H9 (cell line): ENCODE results near the gene KAZN. TPM values are rescaled to one million over a fixed set of nuclear protein-coding genes. Genes with fewer than 3 reads are reported as not detected.

Experiments used
- DNase-seq: peaks from one replicate; pipeline ENCODE4 v3.0.0-alpha.2; 2017
- H2AFZ ChIP-seq: one replicate; pipeline ENCODE4 v1.6.1; 2013; ENCODE audit warnings: mild to moderate bottlenecking, low read length, control low read depth, moderate library complexity
- H2AK5ac ChIP-seq: 2 replicates; pipeline ENCODE4 v1.6.1; 2013; ENCODE audit warnings: low read length, control low read depth, mixed read lengths; ENCODE audit not compliant: insufficient read length
- H2BK120ac ChIP-seq: one replicate; pipeline ENCODE4 v1.6.1; 2013; ENCODE audit warnings: low read depth, mild to moderate bottlenecking, low read length, control low read depth, inconsistent platforms; ENCODE audit not compliant: poor library complexity, severe bottlenecking
- H2BK12ac ChIP-seq: 2 replicates; pipeline ENCODE4 v1.6.1; 2013; ENCODE audit warnings: low read length, control low read depth, mixed read lengths, low read depth; ENCODE audit not compliant: insufficient read length
- H2BK15ac ChIP-seq: 2 replicates; pipeline ENCODE4 v1.6.1; 2013; ENCODE audit warnings: low read depth, low read length, control low read depth
- H2BK20ac ChIP-seq: one replicate; pipeline ENCODE4 v1.6.1; 2013; ENCODE audit warnings: low read depth, mild to moderate bottlenecking, low read length, control low read depth, inconsistent platforms; ENCODE audit not compliant: poor library complexity, severe bottlenecking
- H2BK5ac ChIP-seq: 2 replicates; pipeline ENCODE4 v1.6.1; 2013; ENCODE audit warnings: low read length, control low read depth, mixed read lengths; ENCODE audit not compliant: insufficient read length
- H3K14ac ChIP-seq: 2 replicates; pipeline ENCODE4 v1.6.1; 2013; ENCODE audit warnings: low read length, control low read depth; ENCODE audit not compliant: insufficient read depth
- H3K18ac ChIP-seq: 2 replicates; pipeline ENCODE4 v1.6.1; 2013; ENCODE audit warnings: low read depth, mild to moderate bottlenecking, mixed read lengths, low read length, control low read depth; ENCODE audit not compliant: insufficient read length
- H3K23ac ChIP-seq: 2 replicates; pipeline ENCODE4 v1.6.1; 2013; ENCODE audit warnings: low read length, control low read depth, mixed read lengths, low read depth; ENCODE audit not compliant: insufficient read length
- H3K23me2 ChIP-seq: 2 replicates; pipeline ENCODE4 v1.6.1; 2013; ENCODE audit warnings: low read depth, mild to moderate bottlenecking, mixed read lengths, low read length, control low read depth; ENCODE audit not compliant: insufficient read length, poor library complexity, severe bottlenecking
- H3K27ac ChIP-seq: 2 replicates; pipeline ENCODE4 v1.5.1; 2013; ENCODE audit warnings: low read length, control low read depth, mixed read lengths, low read depth; ENCODE audit not compliant: insufficient read length
- H3K27me3 ChIP-seq: 2 replicates; pipeline ENCODE4 v1.6.1; 2013; ENCODE audit warnings: low read length, control low read depth, inconsistent platforms; ENCODE audit not compliant: insufficient read depth
- H3K4ac ChIP-seq: 2 replicates; pipeline ENCODE4 v1.6.1; 2013; ENCODE audit warnings: low read depth, mild to moderate bottlenecking, control low read depth, inconsistent platforms, low read length, moderate library complexity
- H3K4me1 ChIP-seq: 2 replicates; pipeline ENCODE4 v1.6.1; 2013; ENCODE audit warnings: low read length, control low read depth, inconsistent platforms; ENCODE audit not compliant: insufficient read depth
- H3K4me2 ChIP-seq: 2 replicates; pipeline ENCODE4 v1.6.1; 2013; ENCODE audit warnings: low read length, control low read depth, mixed read lengths; ENCODE audit not compliant: insufficient read length, insufficient read depth
- H3K56ac ChIP-seq: 2 replicates; pipeline ENCODE4 v1.6.1; 2013; ENCODE audit warnings: low read depth, mild to moderate bottlenecking, mixed read lengths, low read length, control low read depth; ENCODE audit not compliant: insufficient read length
- H3K79me1 ChIP-seq: 2 replicates; pipeline ENCODE4 v1.6.1; 2013; ENCODE audit warnings: low read depth, mild to moderate bottlenecking, moderate library complexity, low read length, control low read depth, inconsistent platforms; ENCODE audit not compliant: insufficient read depth, poor library complexity, severe bottlenecking
- H3K79me2 ChIP-seq: 2 replicates; pipeline ENCODE4 v1.6.1; 2013; ENCODE audit warnings: low read length, control low read depth, inconsistent platforms; ENCODE audit not compliant: insufficient read depth
- H3K9ac ChIP-seq: 2 replicates; pipeline ENCODE4 v1.6.1; 2013; ENCODE audit warnings: low read length, control low read depth, mixed read lengths; ENCODE audit not compliant: insufficient read length; ENCODE audit errors: extremely low read depth
- H3K9me3 ChIP-seq: one replicate; pipeline ENCODE4 v1.6.1; 2013; ENCODE audit warnings: low read depth, low read length, inconsistent platforms; ENCODE audit not compliant: control insufficient read depth
- H3T11ph ChIP-seq: one replicate; pipeline ENCODE4 v1.6.1; 2013; ENCODE audit warnings: mild to moderate bottlenecking, low read length, control low read depth, inconsistent platforms
- H4K20me1 ChIP-seq: one replicate; pipeline ENCODE4 v1.6.1; 2013; ENCODE audit not compliant: control insufficient read depth, insufficient read length, insufficient read depth
- H4K5ac ChIP-seq: 2 replicates; pipeline ENCODE4 v1.6.1; 2013; ENCODE audit warnings: low read depth, mild to moderate bottlenecking, mixed read lengths, low read length, control low read depth; ENCODE audit not compliant: insufficient read length
- H4K8ac ChIP-seq: replicated peaks from 2 replicates; pipeline ENCODE4 v1.6.1; 2013; ENCODE audit warnings: low read length, control low read depth, mixed read lengths, low read depth; ENCODE audit not compliant: insufficient read length
- H4K91ac ChIP-seq: 2 replicates; pipeline ENCODE4 v1.6.1; 2013; ENCODE audit warnings: low read depth, mild to moderate bottlenecking, moderate library complexity, mixed read lengths, low read length, control low read depth; ENCODE audit not compliant: insufficient read length
- H3K27ac Mint-ChIP-seq, 3 experiments: 2 replicates in 2 of 3; 3 replicates in 1 of 3; pipeline ENCODE4 v1.8.0; 2020 to 2021; ENCODE audit warnings: mixed read lengths in 3 of 3, mild to moderate bottlenecking in 1 of 3, moderate library complexity in 1 of 3
- H3K27me3 Mint-ChIP-seq: 2 replicates; pipeline ENCODE4 v1.8.0; 2021; ENCODE audit warnings: low read depth, mild to moderate bottlenecking, moderate library complexity, mixed read lengths
- H3K36me3 Mint-ChIP-seq, 3 experiments: 2 replicates in 2 of 3; 3 replicates in 1 of 3; pipeline ENCODE4 v1.8.0; 2020 to 2021; ENCODE audit warnings: low read depth in 3 of 3, mixed read lengths in 3 of 3; ENCODE audit not compliant: insufficient read depth in 1 of 3
- H3K4me1 Mint-ChIP-seq, 2 experiments: 2 replicates each; pipeline ENCODE4 v1.8.0; 2020; ENCODE audit warnings: mixed read lengths in 2 of 2
- H3K4me3 Mint-ChIP-seq, 2 experiments: 2 replicates in 1 of 2; 3 replicates in 1 of 2; pipeline ENCODE4 v1.8.0; 2020 to 2021; ENCODE audit warnings: mild to moderate bottlenecking in 2 of 2, mixed read lengths in 2 of 2, moderate library complexity in 1 of 2
- H3K9me3 Mint-ChIP-seq, 2 experiments: 2 replicates in 1 of 2; 3 replicates in 1 of 2; pipeline ENCODE4 v1.8.0; 2020; ENCODE audit warnings: mild to moderate bottlenecking in 2 of 2, mixed read lengths in 2 of 2, moderate library complexity in 1 of 2
- CTCF ChIP-seq: fragments of 200-600 bp; sonication (generic); conservative IDR thresholded peaks from 3 replicates; pipeline ENCODE4 v1.8.0; 2021; ENCODE audit warnings: antibody characterized with exemption, mild to moderate bottlenecking
- WGBS: extraction: QIAGEN DNeasy Blood & Tissue Kit; methylation state at CpG from one replicate; pipeline ENCODE4 v1.1.7; 2013; ENCODE audit warnings: missing lambda C conversion rate, low lambda C conversion rate, mixed read lengths; ENCODE audit not compliant: insufficient read length; ENCODE audit errors: extremely low coverage; 5-methylcytosine and 5-hydroxymethylcytosine counted together
- total RNA-seq: library from RNA; stranded (reverse); gene quantifications from 2 replicates; pipeline ENCODE4 v1.2.1, GENCODE V29; 2021

Gene KAZN
- total RNA-seq, 1 experiment from 2014 or later, result 7.6 TPM

- H2BK5ac ChIP-seq, result no peak overlapping the region
- peaks cover 0 to 5% of the 10 kb centered on the region in 2 experiments; a peak in 2 of 5 replicates for H3K9me3 Mint-ChIP-seq
- H3K9ac ChIP-seq, result no peak overlapping the region
- H2BK12ac ChIP-seq, result no peak overlapping the region
- peaks cover 0 to 4% (median 3%) of the 10 kb centered on the region in 3 experiments; a peak in 2 of 7 replicates for H3K36me3 Mint-ChIP-seq
- no peak overlapping the region for H3K4ac ChIP-seq
- peaks cover 69% of the 10 kb centered on the region for H3K27me3 Mint-ChIP-seq
- no peaks in the 10 kb centered on the region for H3K9me3 ChIP-seq
- peaks cover under 1 to 4% of the 10 kb centered on the region in 2 experiments; a peak in 3 of 4 replicates for H3K4me1 Mint-ChIP-seq
- WGBS, result no CpG with 5 or more reads among the region's 4 CpGs
- H2BK20ac ChIP-seq, result no peak overlapping the region
- no peak overlapping the region for H2BK15ac ChIP-seq
- no peaks in the 10 kb centered on the region for H3K79me2 ChIP-seq
- no peak overlapping the region for H2AK5ac ChIP-seq
- H3K56ac ChIP-seq, result no peak overlapping the region
- H3K4me3 Mint-ChIP-seq, result no peak overlapping the region
- no peak overlapping the region for H4K8ac ChIP-seq
- no peak overlapping the region for H2BK120ac ChIP-seq
- H3K23me2 ChIP-seq, result peaks cover 2% of the 10 kb centered on the region
- H3K14ac ChIP-seq, result no peak overlapping the region
- no peak overlapping the region for H2AFZ ChIP-seq
- H3K27me3 ChIP-seq, result no peaks in the 10 kb centered on the region; the same call in 1 of the 2 replicates
- no peak overlapping the region for H3T11ph ChIP-seq
- H3K4me2 ChIP-seq, result no peak overlapping the region
- DNase-seq, result no peak
- no peak overlapping the region for H4K91ac ChIP-seq
- no peaks in the 10 kb centered on the region for H4K20me1 ChIP-seq
- H3K23ac ChIP-seq, result no peak overlapping the region
- H3K27ac Mint-ChIP-seq, result no peak overlapping the region
- H3K18ac ChIP-seq, result no peak overlapping the region
- no peak overlapping the region for H3K27ac ChIP-seq
- no peak for TF ChIP-seq CTCF
- no peaks in the 10 kb centered on the region for H3K4me1 ChIP-seq
- no peaks in the 10 kb centered on the region for H3K79me1 ChIP-seq
- no peak overlapping the region for H4K5ac ChIP-seq
Measured at GRCh38 chr1:15146971-15147376, 548.5 kb downstream of the KAZN start.
